ENCODE measurements around the gene SYNE3.
A peak's percentile ranks its signal among the peaks of the same experiment; 100 is the strongest.

SYNE3 gene

DNA sequence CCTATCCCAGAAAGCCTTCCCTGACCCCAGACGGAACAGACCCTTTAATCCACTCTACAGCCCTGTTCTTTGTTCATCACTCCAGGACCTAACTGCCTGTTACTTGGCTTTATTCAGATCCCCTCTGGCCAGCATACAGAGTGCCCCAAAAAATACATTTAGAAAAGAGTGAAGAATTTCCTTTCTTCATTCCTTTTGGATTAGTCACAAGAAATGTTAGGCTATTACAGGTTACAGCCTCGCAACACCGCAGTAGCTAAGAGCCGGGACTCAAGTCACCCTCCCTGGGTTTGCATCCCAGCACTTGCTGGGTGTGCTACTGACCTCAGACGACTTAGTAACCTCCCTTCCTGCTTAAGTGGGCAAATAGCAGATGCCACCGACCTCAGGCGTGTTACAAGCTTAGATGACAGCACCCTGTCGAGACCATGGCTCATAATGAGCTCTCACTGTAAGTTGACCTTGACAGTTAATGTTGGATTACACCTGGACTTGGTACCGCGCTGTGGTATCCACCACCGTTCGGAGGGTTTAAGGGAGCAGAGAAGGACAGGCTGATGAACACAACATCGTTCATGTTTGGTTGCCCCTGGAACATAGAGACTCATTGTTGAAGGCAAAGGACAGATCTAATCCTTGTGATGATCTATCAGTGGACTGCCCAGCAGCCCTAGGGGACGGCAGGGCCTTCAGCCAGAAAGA is 31.3 kb upstream of the SYNE3 start:
- Mint-ChIP-seq H3K27ac (ENCODE audit: low read depth) (peak overlapping the region; percentile 40), H3K9me3 (no peaks in the 10 kb centered on the region), H3K4me3 (no peak overlapping the region), H3K27me3 (no peaks in the 10 kb centered on the region), H3K4me1 (peaks cover 8% of the 10 kb centered on the region), H3K36me3 (ENCODE audit: insufficient read depth) (peaks cover 4% of the 10 kb centered on the region)
- DNase-seq (ENCODE audit: low spot score in 2 of 2): no peak
- ATAC-seq (replicated peaks; ENCODE audit: extremely low read depth, poor library complexity, severe bottlenecking): no peak

GRCh38 chr14:95547272-95547625 is 30.8 kb upstream of the SYNE3 start:
- Mint-ChIP-seq H3K27me3 (no peaks in the 10 kb centered on the region), H3K4me3 (no peak overlapping the region), H3K36me3 (ENCODE audit: insufficient read depth) (peaks cover 4% of the 10 kb centered on the region), H3K4me1 (peaks cover 8% of the 10 kb centered on the region), H3K9me3 (no peaks in the 10 kb centered on the region), H3K27ac (ENCODE audit: low read depth) (peak overlapping the region; percentile 40)
- no peak for DNase-seq (ENCODE audit: low spot score in 2 of 2)
- no peak for ATAC-seq (replicated peaks; ENCODE audit: extremely low read depth, poor library complexity, severe bottlenecking)

DNA sequence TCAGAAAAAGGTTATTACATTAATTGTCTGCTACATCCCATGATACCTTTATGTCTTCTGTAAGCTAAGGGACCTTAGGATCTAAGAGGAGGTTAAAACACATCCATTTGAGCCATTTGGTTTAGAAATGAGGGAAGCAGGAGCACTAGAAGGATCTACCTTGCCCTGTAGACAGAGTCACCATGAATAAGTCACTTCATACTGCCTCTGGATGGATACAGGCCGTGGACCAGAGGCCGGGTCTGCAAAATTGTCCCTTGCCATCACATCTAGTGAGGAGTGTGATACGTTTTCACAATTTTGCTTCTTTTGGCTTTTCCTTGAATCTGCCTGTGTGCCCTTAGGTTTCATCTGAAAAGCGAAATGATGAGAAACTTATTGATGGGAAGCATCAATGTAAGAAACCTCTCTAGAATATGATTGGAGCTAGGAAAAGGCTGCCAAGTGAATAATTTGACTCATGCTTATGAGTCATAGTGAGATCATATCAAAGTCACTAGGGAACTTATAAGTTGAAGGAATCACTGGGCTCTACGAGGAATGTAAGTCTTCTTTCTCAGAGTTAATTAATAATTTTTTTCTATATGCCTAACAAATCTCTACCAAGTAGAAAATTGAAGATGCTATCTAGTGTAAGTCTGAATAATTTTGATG is 29.2 kb upstream of the SYNE3 start:
- no peak overlapping the region for H3K4me3 Mint-ChIP-seq
- ATAC-seq (replicated peaks; ENCODE audit: extremely low read depth, poor library complexity, severe bottlenecking) (no peak), DNase-seq (ENCODE audit: low spot score in 2 of 2) (no peak)
- H3K4me1 Mint-ChIP-seq: peaks cover 11% of the 10 kb centered on the region
- H3K36me3 Mint-ChIP-seq (ENCODE audit: insufficient read depth): peaks cover 4% of the 10 kb centered on the region
- H3K9me3 Mint-ChIP-seq: no peaks in the 10 kb centered on the region
- H3K27me3 Mint-ChIP-seq: no peaks in the 10 kb centered on the region
- H3K27ac Mint-ChIP-seq (ENCODE audit: low read depth): no peak overlapping the region

GRCh38 chr14:95544588-95544987 is 28.1 kb upstream of the SYNE3 start:
- Mint-ChIP-seq H3K4me3 (no peak overlapping the region), H3K27ac (ENCODE audit: low read depth) (no peak overlapping the region), H3K36me3 (ENCODE audit: insufficient read depth) (peaks cover 4% of the 10 kb centered on the region), H3K9me3 (no peaks in the 10 kb centered on the region), H3K4me1 (peaks cover 17% of the 10 kb centered on the region), H3K27me3 (no peaks in the 10 kb centered on the region)
- ATAC-seq (replicated peaks; ENCODE audit: extremely low read depth, poor library complexity, severe bottlenecking) (no peak), DNase-seq (ENCODE audit: low spot score in 2 of 2) (no peak)

DNA sequence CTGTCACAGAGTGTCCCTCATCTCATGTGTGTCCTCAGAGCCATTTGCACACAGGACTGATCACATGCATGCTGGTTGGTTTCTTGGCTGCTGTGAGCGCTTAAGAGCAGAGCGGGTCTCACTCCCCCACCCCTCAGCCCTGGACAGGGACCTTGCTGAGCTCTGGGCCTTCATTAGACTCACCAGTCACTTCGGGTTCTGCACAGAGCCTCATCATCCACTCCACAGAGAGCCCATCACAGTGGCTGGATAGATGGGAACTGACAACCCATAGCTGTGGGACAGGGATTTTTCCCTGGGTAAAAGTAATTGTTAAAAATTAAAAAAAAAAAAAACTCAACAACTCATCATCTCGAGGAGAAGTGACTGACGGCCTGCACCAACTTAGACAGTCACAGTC is 26.6 kb upstream of the SYNE3 start:
- H3K36me3 Mint-ChIP-seq (ENCODE audit: insufficient read depth): peaks cover 4% of the 10 kb centered on the region
- no peaks in the 10 kb centered on the region for H3K27me3 Mint-ChIP-seq
- DNase-seq (ENCODE audit: low spot score in 2 of 2) (no peak), ATAC-seq (replicated peaks; ENCODE audit: extremely low read depth, poor library complexity, severe bottlenecking) (no peak)
- H3K4me3 Mint-ChIP-seq: no peak overlapping the region
- H3K27ac Mint-ChIP-seq (ENCODE audit: low read depth): no peak overlapping the region
- peaks cover 30% of the 10 kb centered on the region for H3K4me1 Mint-ChIP-seq
- H3K9me3 Mint-ChIP-seq: no peaks in the 10 kb centered on the region

DNA sequence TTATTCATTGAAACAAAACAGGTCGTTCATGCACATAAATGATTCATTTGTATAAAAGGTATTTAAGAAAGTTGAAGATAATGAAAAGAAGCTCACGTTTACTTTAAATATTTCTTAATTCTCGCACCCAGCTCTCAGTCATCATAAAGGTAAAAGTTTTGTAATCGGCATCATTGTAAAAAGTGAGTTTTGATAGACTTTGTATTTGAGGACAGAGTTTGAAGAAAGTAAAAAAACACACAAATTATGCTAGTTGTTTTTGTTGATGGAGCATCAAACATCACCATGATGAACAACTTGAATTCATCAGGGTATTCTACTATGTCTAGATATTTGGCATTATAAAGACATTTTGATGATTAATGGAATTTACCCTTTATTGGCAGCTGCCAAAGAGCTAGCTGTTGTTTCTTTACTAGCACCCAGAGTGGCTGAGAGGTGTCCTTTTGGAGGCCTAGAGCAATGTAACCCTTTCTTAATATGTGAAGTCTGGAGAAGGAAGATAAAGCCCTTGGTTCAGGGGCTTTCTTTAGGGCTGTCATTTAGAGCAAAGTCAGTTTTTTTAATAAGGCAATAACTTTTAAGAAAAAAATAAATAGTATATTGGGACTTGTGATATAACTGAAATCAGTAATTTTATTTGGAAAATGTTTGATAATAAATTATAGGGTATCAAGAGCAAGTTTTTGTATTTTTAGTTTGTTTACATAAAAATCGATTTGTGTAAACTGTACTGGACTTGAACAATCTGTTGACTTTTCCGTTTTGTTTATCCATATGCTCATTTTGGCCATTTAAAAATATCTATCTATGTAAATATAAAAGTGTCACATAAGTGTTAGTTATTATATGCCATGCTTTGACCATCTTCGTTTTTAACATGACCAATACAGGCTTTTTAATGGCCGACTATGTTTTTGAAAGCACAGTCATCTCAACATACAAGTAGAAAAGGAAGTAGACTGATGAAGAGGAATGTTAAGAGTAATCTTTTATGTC is 25.8 kb upstream of the SYNE3 start:
- no peak overlapping the region for H3K27ac Mint-ChIP-seq (ENCODE audit: low read depth)
- H3K27me3 Mint-ChIP-seq: no peaks in the 10 kb centered on the region
- no peak overlapping the region for H3K4me3 Mint-ChIP-seq
- peaks cover 36% of the 10 kb centered on the region for H3K4me1 Mint-ChIP-seq
- DNase-seq (ENCODE audit: low spot score in 2 of 2): no peak
- no peak for ATAC-seq (replicated peaks; ENCODE audit: extremely low read depth, poor library complexity, severe bottlenecking)
- H3K36me3 Mint-ChIP-seq (ENCODE audit: insufficient read depth): peaks cover 4% of the 10 kb centered on the region
- H3K9me3 Mint-ChIP-seq: no peaks in the 10 kb centered on the region

- no peaks in the 10 kb centered on the region for H3K27me3 Mint-ChIP-seq
- H3K9me3 Mint-ChIP-seq: no peaks in the 10 kb centered on the region
- DNase-seq (ENCODE audit: low spot score in 2 of 2) (no peak), ATAC-seq (replicated peaks; ENCODE audit: extremely low read depth, poor library complexity, severe bottlenecking) (no peak)
- H3K27ac Mint-ChIP-seq (ENCODE audit: low read depth): no peak overlapping the region
- peaks cover 30% of the 10 kb centered on the region for H3K4me1 Mint-ChIP-seq
- peaks cover 4% of the 10 kb centered on the region for H3K36me3 Mint-ChIP-seq (ENCODE audit: insufficient read depth)
- no peak overlapping the region for H3K4me3 Mint-ChIP-seq
Measured at GRCh38 chr14:95541346-95541745, 24.9 kb upstream of the SYNE3 start.

- H3K4me3 Mint-ChIP-seq: no peak overlapping the region
- H3K27me3 Mint-ChIP-seq: no peaks in the 10 kb centered on the region
- no peaks in the 10 kb centered on the region for H3K9me3 Mint-ChIP-seq
- ATAC-seq (replicated peaks; ENCODE audit: extremely low read depth, poor library complexity, severe bottlenecking) (no peak), DNase-seq (ENCODE audit: low spot score in 2 of 2) (no peak)
- H3K27ac Mint-ChIP-seq (ENCODE audit: low read depth): no peak overlapping the region
- peaks cover 6% of the 10 kb centered on the region for H3K36me3 Mint-ChIP-seq (ENCODE audit: insufficient read depth)
- H3K4me1 Mint-ChIP-seq: peaks cover 40% of the 10 kb centered on the region
Measured at GRCh38 chr14:95540236-95540855, 23.9 kb upstream of the SYNE3 start.

GRCh38 chr14:95538801-95539509 is 22.5 kb upstream of the SYNE3 start:
- Mint-ChIP-seq H3K27ac (ENCODE audit: low read depth) (no peak overlapping the region), H3K36me3 (ENCODE audit: insufficient read depth) (peaks cover 12% of the 10 kb centered on the region), H3K4me1 (peaks cover 42% of the 10 kb centered on the region), H3K27me3 (no peaks in the 10 kb centered on the region), H3K9me3 (no peaks in the 10 kb centered on the region), H3K4me3 (no peak overlapping the region)
- DNase-seq (ENCODE audit: low spot score in 2 of 2): no peak
- ATAC-seq (replicated peaks; ENCODE audit: extremely low read depth, poor library complexity, severe bottlenecking): no peak

DNA sequence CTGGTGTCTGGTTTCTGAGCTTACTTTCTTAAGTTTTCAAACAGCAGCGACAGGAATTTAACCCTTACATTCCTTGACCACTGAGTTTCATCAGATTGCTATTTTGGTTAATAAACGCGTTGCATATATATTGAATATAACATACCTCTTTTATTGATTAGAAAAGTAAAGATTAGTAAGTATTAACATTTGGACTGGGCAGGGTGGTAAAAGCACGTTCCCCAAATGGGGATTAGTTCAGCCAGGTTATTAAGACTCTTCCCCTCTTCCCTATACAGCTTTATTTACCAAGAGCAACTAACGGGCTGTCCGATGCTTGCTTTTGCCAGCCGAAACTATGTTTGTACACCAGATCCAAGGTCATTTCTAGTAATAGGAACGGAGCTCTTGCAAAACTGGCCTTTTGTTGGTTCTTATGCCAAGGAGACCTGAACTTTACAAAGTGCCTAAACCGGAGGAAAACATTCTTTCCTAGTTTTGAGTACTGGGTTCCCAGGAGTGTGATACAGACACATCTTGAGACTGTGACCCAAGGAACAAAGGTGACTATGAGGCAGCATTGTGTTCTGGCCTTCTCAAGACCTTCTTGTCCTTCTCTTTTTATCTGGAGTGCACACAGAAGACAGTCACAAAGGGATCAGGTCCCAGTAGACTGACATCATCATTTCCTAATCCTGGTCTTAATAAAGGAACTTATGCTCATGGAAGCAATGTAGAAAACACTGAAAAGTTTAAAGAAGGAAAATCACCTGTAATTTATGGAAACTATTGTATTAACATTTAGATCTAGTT is 21.0 kb upstream of the SYNE3 start:
- H3K4me3 Mint-ChIP-seq: no peak overlapping the region
- peak overlapping the region; percentile 16 for H3K27ac Mint-ChIP-seq (ENCODE audit: low read depth)
- H3K27me3 Mint-ChIP-seq: no peaks in the 10 kb centered on the region
- H3K36me3 Mint-ChIP-seq (ENCODE audit: insufficient read depth): peaks cover 12% of the 10 kb centered on the region
- ATAC-seq (replicated peaks; ENCODE audit: extremely low read depth, poor library complexity, severe bottlenecking): no peak
- DNase-seq (ENCODE audit: low spot score in 2 of 2): no peak
- H3K4me1 Mint-ChIP-seq: peaks cover 55% of the 10 kb centered on the region
- no peaks in the 10 kb centered on the region for H3K9me3 Mint-ChIP-seq

GRCh38 chr14:95536671-95537070 is 20.2 kb upstream of the SYNE3 start:
- H3K4me3 Mint-ChIP-seq: no peak overlapping the region
- ATAC-seq (replicated peaks; ENCODE audit: extremely low read depth, poor library complexity, severe bottlenecking) (no peak), DNase-seq (ENCODE audit: low spot score in 2 of 2) (no peak)
- H3K4me1 Mint-ChIP-seq: peaks cover 63% of the 10 kb centered on the region
- no peaks in the 10 kb centered on the region for H3K27me3 Mint-ChIP-seq
- peaks cover 12% of the 10 kb centered on the region for H3K36me3 Mint-ChIP-seq (ENCODE audit: insufficient read depth)
- no peaks in the 10 kb centered on the region for H3K9me3 Mint-ChIP-seq
- H3K27ac Mint-ChIP-seq (ENCODE audit: low read depth): no peak overlapping the region

Measured in central memory CD8-positive, alpha-beta T cell (primary cell).